Cortex of kidney (tissue), 1 donor: ENCODE measurements around the gene HOMER2.
"Not testable (repeated sequence)": the region's sequence is repeated elsewhere in the genome, so short reads cannot be mapped to it uniquely, and the experiment has no call there.

Experiments
- DNase-seq: peaks from one replicate; lab custom pipeline; 2025; lab: John Stamatoyannopoulos, UW

The HOMER2 gene

GRCh38 chr15:82964890-82965289 is 12.4 kb upstream of the HOMER2 start:
- DNase-seq = no peak

DNA sequence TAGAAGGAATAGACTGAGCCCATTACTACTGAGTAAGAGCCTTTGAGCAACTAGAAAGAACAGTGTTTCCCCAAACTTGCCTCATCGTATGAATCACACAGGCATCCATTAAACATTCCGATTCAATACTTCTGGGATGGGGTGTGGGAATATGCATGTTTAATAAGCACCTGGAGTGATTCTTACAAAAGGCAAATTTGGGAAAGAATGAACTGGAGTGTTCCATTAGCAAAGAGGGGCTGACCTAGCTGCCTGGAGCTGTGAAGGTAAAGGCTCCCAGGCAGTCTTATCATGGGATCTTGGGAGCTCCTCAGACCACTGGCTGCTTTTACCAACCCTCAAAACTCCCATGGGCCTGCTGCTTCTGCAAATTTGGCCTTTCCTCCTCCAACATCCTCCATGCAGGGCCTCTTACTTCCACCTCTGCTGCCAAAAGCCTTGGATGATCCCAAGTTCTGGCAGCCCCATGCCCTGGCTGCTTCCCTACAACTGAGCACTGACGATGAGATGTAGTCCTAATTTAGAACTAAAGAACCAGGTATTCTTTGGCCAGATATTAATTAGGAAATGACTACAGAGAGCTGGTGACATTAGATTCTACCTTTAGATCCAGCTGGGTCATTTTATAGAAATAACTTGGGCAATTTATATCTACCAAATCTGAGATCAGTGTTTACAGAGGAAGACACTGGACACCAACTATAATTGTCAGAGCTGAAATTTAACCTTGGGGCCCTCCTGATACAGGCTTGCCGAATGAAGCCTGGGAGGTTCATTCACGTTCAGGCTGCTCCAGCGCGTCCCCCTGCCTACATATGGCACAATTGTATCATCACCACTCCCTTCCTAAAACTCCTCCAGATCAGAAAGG is 11.2 kb upstream of the HOMER2 start:
- DNase-seq = no peak

DNA sequence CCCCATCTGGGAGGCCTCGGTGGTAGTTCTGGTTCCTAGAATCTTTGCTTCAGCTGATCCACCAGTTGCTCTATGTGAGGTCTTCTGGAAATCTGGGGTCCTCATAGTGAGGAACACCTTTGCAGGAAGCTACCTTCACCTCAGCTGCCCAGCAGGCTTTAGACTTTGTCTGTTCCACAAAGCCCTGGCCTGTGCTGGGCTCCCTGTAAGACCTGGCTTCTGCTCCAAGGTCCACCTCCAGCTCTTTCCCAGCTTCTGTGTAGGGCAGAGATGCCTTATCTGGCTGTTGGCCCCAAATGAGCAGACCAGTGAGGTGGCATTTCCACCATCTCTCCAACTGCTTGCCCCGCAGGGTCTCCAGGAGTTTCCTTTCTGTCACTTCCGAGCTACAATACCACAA is 8.2 kb upstream of the HOMER2 start:
- no peak for DNase-seq

GRCh38 chr15:82959423-82959822 is 6.9 kb upstream of the HOMER2 start:
- DNase-seq = no peak

DNA sequence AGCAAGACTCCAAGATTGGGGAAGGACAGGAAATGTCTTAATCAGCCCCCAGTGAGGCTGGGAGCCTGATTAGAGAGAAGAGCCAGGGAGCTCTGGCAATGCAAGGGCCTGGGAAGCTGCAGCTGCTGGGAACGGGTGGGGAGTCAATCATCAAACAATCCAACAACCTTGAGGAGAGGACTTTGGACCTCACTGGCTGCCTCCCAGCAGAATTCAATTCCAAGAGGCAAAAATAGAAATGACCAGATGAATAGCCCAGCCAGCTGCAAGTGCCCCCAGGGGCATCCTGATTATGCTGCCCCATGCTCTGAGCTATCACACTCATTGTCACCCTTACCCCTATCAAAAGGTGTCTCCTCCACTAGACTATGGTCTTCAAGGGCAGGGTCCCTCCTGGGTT is 6.1 kb upstream of the HOMER2 start:
- DNase-seq = no peak

DNA sequence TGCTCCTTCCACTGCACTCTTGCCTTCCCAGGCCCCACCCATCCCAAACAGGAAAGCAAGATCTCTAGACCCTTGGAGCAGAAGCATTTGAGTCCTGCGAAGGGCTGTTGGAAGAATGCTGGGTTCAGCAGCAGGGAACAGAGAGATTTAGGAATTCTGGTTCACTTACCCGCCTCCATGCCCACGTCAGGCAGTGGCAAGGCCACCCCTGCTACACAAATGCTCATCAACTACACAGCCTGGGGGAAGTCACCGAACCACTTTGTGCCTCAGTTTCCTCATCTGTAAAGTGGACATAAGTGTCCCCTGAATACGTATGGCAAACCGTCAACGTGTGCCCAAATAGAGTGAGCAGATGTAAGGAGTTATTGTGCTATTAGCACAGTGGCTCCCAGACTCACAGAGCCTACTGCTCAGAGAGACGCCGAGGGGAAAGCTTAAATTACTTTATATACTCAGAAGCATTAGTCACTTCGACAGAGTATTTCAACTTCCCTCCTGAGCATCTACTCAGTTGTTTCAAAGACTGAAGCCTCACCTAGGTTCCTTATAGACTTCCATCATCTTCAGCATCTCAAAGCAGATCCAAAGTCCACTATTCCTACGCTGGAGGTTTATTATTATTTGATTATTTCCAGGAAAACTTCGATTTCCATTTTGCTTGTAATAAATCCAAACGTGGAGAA is 905 bp downstream of the HOMER2 start:
- no peak for DNase-seq

DNA sequence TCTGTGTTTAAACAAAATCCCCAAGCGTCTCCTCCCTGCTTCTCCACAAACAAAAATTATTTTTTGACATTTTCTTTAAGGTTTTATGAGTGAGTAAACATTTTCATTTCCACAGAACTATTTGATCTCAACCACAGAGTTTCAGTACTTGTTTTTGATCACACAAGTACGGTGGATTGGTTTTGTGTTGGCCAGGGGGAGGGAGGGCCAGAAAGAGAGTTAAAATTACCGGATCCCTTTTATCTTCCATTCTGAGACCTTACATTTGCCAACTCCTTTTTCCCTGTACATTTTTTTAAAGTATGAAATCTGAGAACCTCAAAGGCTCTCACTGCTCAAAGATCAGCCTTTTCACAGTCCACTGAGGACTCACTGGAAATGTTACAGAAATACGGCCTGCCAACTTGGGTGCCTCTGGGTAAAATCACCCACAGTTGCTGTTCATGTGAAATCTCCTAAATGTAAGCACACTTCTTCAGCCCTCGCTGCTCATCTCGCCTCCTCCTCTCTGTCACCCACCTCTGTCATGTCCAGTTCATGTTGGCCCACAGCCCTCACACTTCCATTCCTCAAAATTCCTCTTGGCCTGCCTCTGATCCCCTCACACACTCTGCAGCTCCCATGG is 1.7 kb downstream of the HOMER2 start:
- no peak for DNase-seq

GRCh38 chr15:82950295-82950694 is 2.2 kb downstream of the HOMER2 start:
- no peak for DNase-seq

- DNase-seq = no peak
Observed at GRCh38 chr15:82946155-82946701, 6.3 kb downstream of the HOMER2 start.

DNA sequence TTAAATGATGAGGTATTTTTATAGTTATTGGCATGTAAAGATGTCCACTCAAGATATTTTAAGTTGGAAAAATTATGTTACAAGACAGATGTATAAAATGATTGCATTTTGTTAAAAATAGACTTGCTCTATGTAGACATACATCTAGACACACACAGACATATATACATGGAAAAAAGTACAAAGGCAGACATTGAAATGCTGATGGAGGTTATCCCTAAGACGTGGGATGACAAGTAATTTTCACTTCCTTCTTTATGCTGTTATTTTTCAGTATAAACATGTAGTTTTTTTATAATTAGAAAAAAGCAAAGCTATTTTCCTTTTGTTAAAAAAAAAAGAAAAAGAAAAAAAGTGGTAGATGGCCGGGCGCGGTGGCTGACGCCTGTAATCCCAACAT is 7.2 kb downstream of the HOMER2 start:
- no peak for DNase-seq

DNA sequence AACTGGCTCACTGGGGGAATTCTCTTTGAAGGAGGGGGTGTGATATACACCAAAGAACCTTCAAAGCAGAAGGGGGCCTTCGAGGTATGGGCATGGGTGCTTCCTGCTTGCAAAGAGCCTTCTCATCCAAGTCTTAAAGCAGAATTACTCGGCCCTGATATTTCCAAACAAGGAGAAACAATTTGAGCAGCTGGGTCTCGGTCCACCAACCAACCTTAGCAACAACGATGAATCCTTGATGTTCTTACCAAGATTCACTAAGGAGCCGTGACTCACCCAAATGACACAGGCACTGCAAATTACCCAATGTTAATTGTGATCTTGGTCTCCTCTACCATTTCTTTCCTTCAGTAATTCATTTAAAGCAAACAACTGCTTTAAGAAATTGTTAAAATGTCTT is 7.7 kb downstream of the HOMER2 start:
- no peak for DNase-seq

DNA sequence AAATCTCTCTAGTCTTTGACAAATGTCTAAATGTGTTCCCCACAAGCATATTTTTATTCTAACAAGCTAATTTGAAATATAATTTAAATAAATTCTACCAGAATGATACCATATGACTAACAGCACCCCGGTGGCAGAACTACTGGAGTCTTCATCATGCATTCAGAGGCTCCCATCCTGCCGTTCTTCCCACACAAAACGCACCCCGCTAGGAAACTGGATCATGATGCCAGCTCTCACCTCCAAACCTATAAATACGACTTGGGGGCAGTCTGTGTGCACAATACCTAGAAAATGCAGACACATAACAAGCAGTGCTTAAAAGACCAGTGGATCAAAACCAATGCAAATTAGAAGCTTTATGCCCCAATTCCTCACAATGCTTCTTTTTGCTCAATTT is 8.5 kb downstream of the HOMER2 start:
- DNase-seq = no peak

DNA sequence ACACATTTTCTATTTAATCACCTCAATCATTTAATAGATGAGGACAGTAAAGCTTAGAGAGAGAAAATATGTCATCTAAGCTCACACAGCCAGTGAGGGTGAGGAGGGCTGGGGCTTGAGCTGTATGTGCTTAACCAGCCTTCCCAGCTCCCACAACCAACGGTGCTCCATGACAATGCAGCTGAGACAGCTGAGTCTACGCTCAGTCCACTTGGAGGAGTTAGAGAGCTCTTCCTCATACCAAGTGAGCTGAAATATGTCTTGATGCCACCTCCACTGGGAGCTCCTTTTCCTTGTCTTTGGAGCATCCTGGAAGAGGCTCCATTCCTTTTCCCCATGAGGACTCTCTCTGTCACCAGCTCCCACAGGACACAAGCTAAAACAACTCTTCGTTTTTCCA is 9.3 kb downstream of the HOMER2 start:
- no peak for DNase-seq

DNA sequence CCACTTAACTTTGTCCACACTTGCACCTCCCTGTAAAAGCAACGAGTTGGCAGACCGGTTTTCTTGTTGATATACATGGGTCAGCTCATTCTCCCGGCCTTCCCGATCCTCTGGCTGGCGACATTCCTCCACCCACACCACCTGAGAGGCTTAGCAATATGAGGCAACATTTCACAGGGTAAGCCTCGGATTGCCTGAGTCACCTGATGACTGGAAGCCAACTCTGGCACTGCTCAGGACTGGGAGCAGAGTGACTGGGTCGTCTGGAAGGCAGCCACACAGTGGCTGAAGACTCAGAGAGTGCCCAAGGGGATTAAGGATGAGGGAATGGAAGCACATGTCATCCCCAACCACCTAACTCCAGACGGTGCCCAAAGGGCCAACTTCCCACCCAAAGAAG is 9.8 kb downstream of the HOMER2 start:
- DNase-seq = no peak

DNA sequence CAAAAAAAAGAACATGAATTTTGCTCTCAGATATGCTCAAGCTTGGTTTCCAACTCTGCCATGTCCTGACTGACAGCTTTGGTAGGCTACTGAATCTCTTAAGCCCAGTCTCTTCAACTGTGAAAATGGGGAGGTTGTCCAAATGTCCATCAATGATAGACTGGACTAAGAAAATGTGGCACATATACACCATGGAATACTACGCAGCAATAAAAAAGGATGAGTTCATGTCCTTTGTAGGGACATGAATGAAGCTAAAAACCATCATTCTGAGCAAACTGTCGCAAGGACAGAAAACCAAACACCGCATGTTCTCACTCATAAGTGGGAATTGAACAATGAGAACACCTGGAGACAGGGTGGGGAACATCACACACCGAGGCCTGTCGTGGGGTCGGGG is 12.8 kb downstream of the HOMER2 start:
- DNase-seq = not testable (repeated sequence)

DNA sequence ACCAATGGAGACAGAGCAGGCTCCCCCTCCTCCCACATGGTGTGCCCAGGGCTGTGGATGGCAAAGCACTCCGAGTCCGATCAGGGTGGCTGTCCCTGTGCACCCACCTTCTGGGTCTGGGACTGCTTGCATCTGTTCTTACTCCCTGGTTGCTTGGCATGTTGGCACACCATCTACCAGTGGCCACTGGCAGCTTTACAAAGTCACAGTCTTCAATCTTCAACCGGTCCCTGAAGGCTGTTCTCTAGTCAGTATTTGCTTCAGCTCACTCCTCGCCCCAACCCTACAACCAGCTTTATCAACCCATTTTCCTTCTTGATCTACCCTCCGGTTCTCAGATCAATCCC is 14.8 kb downstream of the HOMER2 start:
- no peak for DNase-seq

- no peak for DNase-seq
Observed at GRCh38 chr15:82936966-82937711, 15.4 kb downstream of the HOMER2 start.

- no peak for DNase-seq
Observed at GRCh38 chr15:82935382-82935781, 17.1 kb downstream of the HOMER2 start.

DNA sequence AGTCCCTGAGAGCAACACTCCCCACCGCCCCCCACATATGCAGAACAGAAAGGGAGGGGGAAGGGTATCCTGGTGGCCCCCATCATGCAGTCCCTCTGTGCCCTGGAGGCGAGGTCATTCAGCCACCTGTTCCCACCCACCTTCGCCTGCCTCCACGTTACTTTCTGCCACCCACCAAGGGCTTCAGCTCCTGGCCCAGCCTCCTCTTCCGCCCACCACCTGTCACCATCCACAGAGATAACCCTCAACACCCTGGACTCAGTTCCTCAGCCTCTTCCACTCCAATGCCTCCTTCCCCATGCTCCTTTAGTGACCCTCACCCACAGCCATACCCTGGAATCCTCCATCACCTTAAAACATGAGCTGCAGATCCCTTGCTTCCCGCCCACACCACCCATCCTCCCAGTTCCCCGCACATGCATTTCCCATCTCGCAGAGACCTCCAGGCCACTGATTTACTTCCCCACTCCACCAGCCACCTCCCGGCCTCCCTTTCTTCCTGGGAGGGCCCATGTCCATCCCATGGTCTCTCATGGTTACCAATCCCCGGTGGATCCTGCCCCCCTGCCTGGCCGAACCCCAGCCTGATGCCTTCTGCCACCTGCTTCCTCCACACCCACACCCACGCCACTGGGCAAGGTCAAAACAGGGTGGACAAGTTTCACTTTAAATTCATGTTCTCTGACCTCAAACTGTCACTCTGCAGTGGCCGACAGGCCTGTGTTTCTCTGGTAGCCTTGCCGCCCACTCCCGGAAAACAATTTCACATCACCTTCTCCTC is 18.2 kb downstream of the HOMER2 start:
- no peak for DNase-seq

DNA sequence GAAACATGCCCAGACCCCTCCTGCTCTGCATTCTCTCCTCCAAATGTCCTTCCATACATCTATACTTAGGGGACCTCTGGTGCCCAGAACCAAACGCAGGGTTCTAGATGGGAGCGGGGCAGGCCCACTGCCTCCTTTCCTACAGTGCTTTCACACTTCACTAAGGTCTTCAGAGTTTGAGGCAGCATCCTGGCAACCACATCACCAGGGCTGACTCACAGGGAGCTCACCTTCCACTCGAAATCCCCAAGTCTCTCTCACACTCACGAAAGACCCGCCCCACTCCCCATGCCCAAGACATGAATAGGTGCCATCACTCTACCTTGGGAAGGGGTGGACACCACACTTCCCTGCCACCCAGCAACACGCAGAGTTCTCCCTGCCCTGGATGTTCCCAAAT is 18.9 kb downstream of the HOMER2 start:
- DNase-seq = no peak

GRCh38 chr15:82931221-82931620 is 21.3 kb downstream of the HOMER2 start:
- DNase-seq = no peak
